NCI-H2029 treated with DMSO at 0.1 percent for 48 hours (cell line): ENCODE data around the gene FBXL19.
A peak's percentile ranks its signal among the peaks of the same experiment; 100 is the strongest.
"Not testable (repeated sequence)": the region's sequence is repeated elsewhere in the genome, so short reads cannot be mapped to it uniquely, and the experiment has no call there.

Source experiments
- DNase-seq: peaks from one replicate; lab custom pipeline; 2025; lab: John Stamatoyannopoulos, UW

The FBXL19 gene

DNA sequence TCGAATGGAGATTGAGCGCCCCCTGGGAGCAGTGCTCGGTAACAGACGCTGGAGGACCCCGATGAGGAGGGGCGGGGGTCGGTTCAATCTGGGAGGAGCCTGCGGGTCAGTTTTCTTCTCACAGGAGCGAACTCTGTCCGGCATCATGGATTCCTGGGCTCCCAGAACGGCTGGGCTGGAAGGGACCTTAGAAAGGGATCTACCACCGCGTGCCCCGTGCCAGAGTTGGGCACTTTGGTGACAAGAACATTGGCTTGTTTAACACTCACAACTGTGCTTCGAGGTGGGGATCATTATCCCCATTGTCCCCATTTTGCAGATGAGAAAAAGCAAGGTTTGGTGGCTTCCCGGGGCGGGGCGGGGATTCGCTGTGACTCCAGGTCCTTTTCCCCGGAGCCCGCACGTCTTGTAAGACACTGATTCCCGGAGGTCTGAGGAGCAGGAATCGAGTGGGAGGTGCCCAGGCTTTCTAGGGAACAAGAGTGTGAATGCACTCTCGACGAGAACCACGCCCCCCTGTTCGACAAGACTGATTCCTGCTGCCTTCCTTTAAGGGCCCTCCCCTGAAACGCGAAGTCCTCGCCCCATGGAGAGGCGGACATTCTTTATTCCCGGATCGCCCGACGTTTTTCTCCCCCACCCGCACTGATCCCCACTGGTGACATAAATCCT is 1.5 kb upstream of the FBXL19 start:
- peak; percentile 79 for DNase-seq

DNA sequence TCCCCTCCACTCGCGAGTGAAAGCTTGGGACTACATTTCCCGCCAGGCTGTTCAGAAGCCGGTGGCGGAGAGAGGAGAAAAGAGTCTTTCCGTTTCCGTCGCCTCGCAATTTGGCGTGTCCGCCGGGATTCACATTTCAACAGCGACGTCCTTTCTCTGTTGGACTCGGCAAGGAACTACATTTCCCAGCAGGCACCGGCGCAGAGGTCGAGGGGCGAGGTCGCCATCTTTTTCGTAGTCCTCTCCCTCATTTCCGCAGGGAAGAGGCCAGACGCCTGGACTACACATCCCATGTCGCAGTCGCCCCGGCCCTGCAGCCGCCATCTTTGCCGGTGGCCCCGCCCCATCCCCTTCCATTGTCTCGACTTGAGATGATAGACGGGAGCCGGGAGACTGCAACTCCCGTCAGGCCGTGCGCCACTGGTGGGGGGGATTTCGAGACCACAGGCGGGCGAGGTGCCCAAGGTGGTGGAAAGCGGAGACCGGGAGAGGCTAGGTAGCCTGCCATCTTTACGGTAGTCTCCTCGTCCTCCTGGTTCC is 882 bp upstream of the FBXL19 start:
- peak; percentile 99 for DNase-seq

DNA sequence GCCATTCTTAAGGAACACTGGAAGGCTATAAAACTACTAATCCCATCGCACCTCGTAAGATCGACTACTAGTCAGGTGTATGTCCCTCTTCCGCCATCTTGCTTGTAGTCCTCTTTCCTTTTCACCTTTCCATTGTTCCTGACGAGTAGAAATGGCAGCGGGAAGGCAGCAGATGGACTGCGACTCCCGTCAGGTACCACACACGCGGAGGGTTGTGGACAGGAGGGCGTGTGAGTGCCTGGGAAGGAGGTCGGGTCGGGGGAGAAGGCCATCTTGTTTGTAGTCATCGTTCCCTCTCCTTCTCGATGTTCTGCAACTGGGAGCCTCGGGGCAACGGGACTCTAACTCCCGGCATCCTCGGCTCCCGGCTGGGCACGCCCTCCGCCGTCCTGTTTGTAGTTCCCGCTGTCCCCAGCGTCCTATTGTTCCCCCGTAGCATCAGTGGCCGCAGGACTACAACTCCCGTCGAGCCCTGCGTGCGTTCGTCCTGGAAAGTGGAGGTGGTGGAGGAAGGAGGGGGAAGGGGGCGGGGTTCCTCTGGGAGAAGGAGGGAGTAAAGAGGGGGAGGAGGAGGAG is 324 bp upstream of the FBXL19 start:
- peak; percentile 99 for DNase-seq

GRCh38 chr16:30924076-30924912 is 922 bp downstream of the FBXL19 start:
- no peak for DNase-seq

- no peak for DNase-seq
These were observed 1.7 kb downstream of the FBXL19 start for GRCh38 chr16:30924913-30925631.

DNA sequence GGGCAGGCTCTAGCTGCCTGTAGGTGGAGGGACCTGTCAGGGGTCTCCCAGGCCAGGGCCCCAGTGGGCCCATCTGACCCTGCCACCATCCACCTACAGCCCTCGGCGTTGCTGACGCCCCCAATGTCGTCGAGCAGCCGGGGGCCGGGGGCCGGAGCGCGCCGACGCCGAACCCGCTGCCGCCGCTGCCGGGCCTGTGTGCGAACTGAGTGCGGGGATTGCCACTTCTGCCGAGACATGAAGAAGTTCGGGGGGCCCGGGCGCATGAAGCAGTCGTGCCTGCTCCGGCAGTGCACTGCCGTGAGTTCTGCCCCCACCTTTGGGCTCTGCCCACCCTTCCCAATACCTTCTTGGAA is 2.2 kb downstream of the FBXL19 start:
- no peak for DNase-seq

GRCh38 chr16:30925995-30926811 is 2.8 kb downstream of the FBXL19 start:
- DNase-seq = no peak

DNA sequence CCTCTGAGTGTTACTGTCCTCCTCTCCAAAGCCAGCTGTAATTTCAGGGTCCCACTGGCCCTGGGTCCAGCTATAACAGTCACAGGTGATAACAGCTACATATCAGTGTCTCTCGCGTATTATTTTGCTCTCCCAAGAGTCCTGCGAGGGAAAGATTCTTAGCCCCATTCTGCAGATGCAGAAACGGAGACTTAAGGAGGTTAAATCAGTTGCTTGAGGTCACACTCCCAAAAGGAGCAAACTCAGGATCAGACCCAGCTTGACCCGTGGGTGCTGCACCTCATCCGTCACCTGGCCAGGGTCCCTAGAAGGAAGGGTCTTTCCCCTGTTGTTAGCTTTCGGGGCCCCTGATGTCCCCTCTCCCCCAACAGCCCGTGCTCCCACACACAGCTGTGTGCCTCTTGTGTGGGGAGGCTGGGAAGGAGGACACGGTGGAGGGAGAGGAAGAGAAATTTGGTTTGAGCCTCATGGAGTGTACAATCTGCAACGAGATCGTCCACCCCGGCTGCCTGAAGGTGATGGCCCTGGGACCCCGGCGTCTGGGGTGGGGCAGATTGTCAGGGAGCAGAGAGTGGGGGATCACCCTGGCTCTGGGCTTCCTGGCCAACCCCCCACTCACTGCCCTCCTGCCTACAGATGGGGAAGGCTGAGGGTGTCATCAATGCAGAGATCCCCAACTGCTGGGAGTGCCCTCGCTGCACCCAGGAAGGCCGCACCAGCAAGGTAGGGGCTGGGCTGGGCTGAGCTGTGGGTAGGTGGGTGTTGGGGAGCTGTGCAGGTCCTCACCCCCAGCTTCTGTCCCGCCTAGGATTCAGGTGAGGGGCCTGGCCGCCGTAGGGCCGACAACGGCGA is 3.8 kb downstream of the FBXL19 start:
- no peak for DNase-seq

DNA sequence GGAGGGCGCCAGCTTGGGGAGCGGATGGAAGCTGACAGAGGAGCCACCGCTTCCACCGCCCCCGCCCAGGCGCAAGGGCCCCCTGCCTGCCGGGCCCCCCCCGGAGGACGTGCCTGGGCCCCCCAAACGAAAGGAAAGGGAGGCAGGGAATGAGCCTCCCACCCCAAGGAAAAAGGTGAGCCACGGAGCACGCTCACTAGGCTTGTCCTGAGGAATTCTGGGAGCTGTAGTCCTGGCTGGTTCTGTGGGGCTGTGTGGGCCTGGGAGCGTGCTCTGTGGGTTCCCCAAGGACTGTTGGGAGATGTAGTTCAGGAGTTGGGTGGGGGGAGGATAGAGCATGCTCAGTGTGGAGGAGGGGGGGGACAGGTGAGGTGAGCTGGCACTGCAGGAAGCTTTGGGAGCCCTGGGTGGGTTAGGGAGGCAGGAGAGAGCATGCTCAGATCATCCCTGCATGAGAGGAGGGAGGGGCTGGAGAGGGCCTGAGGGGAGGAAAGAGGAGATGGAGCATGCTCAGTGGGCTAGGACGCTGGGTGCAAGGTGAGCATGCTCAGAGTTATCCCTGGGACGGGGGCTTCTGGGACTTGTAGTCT is 4.5 kb downstream of the FBXL19 start:
- peak; percentile 49 for DNase-seq

- no peak for DNase-seq
These were observed 5.0 kb downstream of the FBXL19 start for GRCh38 chr16:30928390-30928789.

GRCh38 chr16:30929167-30929566 is 5.8 kb downstream of the FBXL19 start:
- DNase-seq = no peak

- DNase-seq = no peak
These were observed 6.8 kb downstream of the FBXL19 start for GRCh38 chr16:30930160-30930571.

- no peak for DNase-seq
These were observed 7.8 kb downstream of the FBXL19 start for GRCh38 chr16:30931068-30931650.

- DNase-seq = peak; percentile 6
These were observed 11.6 kb downstream of the FBXL19 start for GRCh38 chr16:30934827-30935557.

DNA sequence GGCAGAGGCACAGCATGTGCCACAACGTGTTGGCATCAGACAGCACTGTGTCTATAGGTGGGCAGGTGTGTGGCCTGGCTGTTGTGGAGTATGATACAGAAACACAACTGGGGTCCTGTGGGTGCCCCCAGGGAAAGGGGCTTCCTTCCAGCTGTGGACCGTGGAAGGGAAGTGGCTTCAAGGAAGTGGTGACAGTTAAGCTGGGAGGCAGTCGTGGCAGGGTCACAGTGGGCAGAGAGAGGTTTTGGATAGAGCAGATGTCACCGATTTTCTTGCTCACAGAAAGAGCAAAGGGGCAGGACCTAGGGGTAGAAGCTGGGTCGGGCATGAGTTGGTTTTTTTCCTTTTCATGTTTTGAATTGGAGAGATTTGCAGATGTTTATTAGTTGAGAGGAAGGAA is 14.3 kb downstream of the FBXL19 start:
- no peak for DNase-seq

- DNase-seq = not testable (repeated sequence)
These were observed 16.2 kb downstream of the FBXL19 start for GRCh38 chr16:30939571-30939970.

DNA sequence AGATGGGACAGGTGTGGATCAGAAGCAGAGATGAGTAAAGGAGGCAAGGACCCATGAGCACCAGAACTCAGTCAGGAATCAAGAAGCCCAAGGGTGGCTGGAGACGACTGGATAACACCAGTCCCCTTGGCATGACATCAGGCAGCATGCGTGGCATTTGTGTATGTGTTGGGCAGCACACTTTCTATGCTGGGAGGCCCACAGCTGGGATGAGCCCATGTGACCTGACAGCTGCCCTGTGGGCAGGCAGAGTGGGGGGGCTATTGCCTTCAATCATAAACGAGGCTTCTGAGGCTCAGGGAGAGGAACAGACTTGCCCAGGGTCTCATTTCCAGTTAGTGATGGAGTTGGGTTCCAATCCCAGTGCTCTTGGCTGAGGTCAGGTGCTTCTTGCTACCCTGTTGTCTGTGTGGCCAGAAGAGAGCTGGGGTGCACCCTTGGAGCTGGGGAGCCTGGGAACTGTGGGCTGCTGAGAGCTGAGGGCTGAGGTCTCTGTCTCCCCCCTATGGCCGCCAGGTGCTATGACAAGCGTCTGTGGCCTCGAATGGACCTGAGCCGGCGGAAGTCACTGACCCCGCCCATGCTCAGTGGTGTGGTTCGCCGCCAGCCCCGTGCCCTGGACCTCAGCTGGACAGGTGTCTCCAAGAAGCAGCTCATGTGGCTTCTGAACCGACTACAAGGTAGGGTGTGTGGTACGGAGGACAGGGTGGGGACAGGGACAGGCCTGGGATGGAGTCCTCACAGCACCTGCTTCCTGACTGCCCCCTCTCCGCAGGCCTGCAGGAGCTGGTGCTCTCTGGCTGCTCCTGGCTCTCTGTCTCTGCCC is 18.4 kb downstream of the FBXL19 start:
- DNase-seq = peak; percentile 19

DNA sequence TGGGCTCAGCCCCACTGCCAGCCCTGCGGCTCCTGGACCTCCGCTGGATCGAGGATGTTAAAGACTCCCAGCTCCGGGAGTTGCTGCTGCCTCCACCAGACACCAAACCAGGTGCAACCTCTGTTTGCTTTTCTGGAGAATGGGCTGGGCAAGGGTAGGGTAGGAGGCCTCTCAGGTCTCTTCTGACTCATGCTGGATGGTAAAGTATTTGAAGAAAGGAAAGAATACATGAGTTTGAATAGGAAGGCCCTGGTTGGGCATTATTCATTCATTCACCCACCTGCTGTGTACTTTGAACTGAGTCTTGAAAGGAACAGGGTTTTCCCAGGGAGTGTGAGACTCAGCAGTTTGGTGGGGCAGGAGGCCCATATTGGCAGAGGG is 19.0 kb downstream of the FBXL19 start:
- DNase-seq = no peak
